NCI-H446 (cell line): Measurements from ENCODE around the gene DUSP9.

Experiments
- DNase-seq, 2 experiments: peaks; one replicate each; lab custom pipeline; 2025; lab: John Stamatoyannopoulos, UW

The DUSP9 gene

GRCh38 chrX:153647461-153648357, 706 bp downstream of the DUSP9 start:
- DNase-seq, result no peak

- no peak for DNase-seq
Measured at GRCh38 chrX:153648358-153649177, 1.6 kb downstream of the DUSP9 start.

GRCh38 chrX:153649178-153649914, 2.3 kb downstream of the DUSP9 start:
- DNase-seq, result peak in 1 of 2 experiments; percentile 24

GRCh38 chrX:153649915-153650782, 3.1 kb downstream of the DUSP9 start:
- DNase-seq, result no peak

- DNase-seq, result no peak
Measured at GRCh38 chrX:153650959-153651358, 4.0 kb downstream of the DUSP9 start.

GRCh38 chrX:153651540-153652079, 4.6 kb downstream of the DUSP9 start:
- no peak for DNase-seq

GRCh38 chrX:153653556-153653955, 6.6 kb downstream of the DUSP9 start:
- no peak for DNase-seq

- no peak for DNase-seq
Measured at GRCh38 chrX:153657161-153657560, 10.2 kb downstream of the DUSP9 start.

GRCh38 chrX:153659268-153659667, 12.3 kb downstream of the DUSP9 start:
- DNase-seq, result no peak

- DNase-seq, result no peak
Measured at GRCh38 chrX:153662266-153662665, 15.3 kb downstream of the DUSP9 start.

GRCh38 chrX:153665726-153666306, 18.8 kb downstream of the DUSP9 start:
- DNase-seq, result no peak

GRCh38 chrX:153667281-153667955, 20.4 kb downstream of the DUSP9 start:
- DNase-seq, result no peak

GRCh38 chrX:153667956-153668396, 21.0 kb downstream of the DUSP9 start:
- DNase-seq, result peak; percentile 61 to 85

GRCh38 chrX:153668423-153669173, 21.6 kb downstream of the DUSP9 start:
- DNase-seq, result no peak

- DNase-seq, result no peak
Measured at GRCh38 chrX:153669174-153669890, 22.3 kb downstream of the DUSP9 start.

- no peak for DNase-seq
Measured at GRCh38 chrX:153669901-153670731, 23.1 kb downstream of the DUSP9 start.

- DNase-seq, result no peak
Measured at GRCh38 chrX:153670748-153671588, 24.0 kb downstream of the DUSP9 start.
